HepG2 (cell line): Measurements from ENCODE around the gene UQCR11. TPM values are rescaled to one million over a fixed set of nuclear protein-coding genes. Genes with fewer than 3 reads are reported as not detected.

Experiments used
- ATF7-NPFF ChIP-seq: sonication (generic); formaldehyde crosslinking; IDR thresholded peaks from 2 replicates; pipeline ENCODE4 v1.8.1; 2023; ENCODE audit warnings: mild to moderate bottlenecking, low read depth, missing genetic modification reagents, moderate library complexity
- CBX2 ChIP-seq, 2 experiments: fragments of 200-600 bp in 1 of 2; sonication (generic); formaldehyde crosslinking in 1 of 2; IDR thresholded peaks; 2 replicates each; pipeline versions ENCODE4 v1.7.0 to v1.8.1; 2018 to 2022; ENCODE audit warnings: low read depth in 2 of 2, low read length in 1 of 2, mild to moderate bottlenecking in 1 of 2, missing genetic modification reagents in 1 of 2
- E2F5 ChIP-seq: sonication (generic); formaldehyde crosslinking; conservative IDR thresholded peaks from 2 replicates; pipeline ENCODE4 v1.4.0; 2020; ENCODE audit warnings: missing genetic modification reagents
- HNF1B ChIP-seq: sonication (generic); formaldehyde crosslinking; IDR thresholded peaks from 2 replicates; pipeline ENCODE4 v1.5.1; 2020; ENCODE audit warnings: mild to moderate bottlenecking, moderate library complexity, missing genetic modification reagents
- HOXA5 ChIP-seq: sonication (generic); formaldehyde crosslinking; IDR thresholded peaks from 2 replicates; pipeline ENCODE4 v1.4.0; 2020; ENCODE audit warnings: missing genetic modification reagents
- HOXA7 ChIP-seq: sonication (generic); formaldehyde crosslinking; IDR thresholded peaks from 2 replicates; pipeline ENCODE4 v1.8.1; 2022; ENCODE audit warnings: mild to moderate bottlenecking, missing genetic modification reagents, moderate library complexity
- JARID2 ChIP-seq: sonication (generic); formaldehyde crosslinking; IDR thresholded peaks from 2 replicates; pipeline ENCODE4 v1.8.1; 2023; ENCODE audit warnings: missing genetic modification reagents, inconsistent platforms; ENCODE audit not compliant: insufficient replicate concordance
- MBD4 ChIP-seq: IDR thresholded peaks from 2 replicates; pipeline ENCODE4 v1.6.1; 2012; ENCODE audit warnings: low read length, inconsistent platforms, borderline replicate concordance
- MTA1 ChIP-seq: sonication (generic); formaldehyde crosslinking; IDR thresholded peaks from 2 replicates; pipeline ENCODE4 v1.4.0; 2020; ENCODE audit warnings: missing genetic modification reagents, mild to moderate bottlenecking, borderline replicate concordance
- PITX1 ChIP-seq: sonication (generic); formaldehyde crosslinking; IDR thresholded peaks from 2 replicates; pipeline ENCODE4 v1.5.1; 2020; ENCODE audit warnings: mild to moderate bottlenecking, missing genetic modification reagents
- SALL1 ChIP-seq: sonication (generic); formaldehyde crosslinking; IDR thresholded peaks from 2 replicates; pipeline ENCODE4 v1.8.0; 2022; ENCODE audit warnings: mild to moderate bottlenecking, missing genetic modification reagents
- SIN3A ChIP-seq: IDR thresholded peaks from 2 replicates; pipeline ENCODE4 v1.6.1; 2011; ENCODE audit warnings: low read depth, mild to moderate bottlenecking, control low read depth, low read length, borderline replicate concordance
- SNAPC5 ChIP-seq: sonication (generic); formaldehyde crosslinking; IDR thresholded peaks from 2 replicates; pipeline ENCODE4 v1.8.1; 2023; ENCODE audit warnings: mild to moderate bottlenecking, missing genetic modification reagents, borderline replicate concordance
- SPEN ChIP-seq: sonication (generic); formaldehyde crosslinking; IDR thresholded peaks from 2 replicates; pipeline ENCODE4 v1.5.1; 2020; ENCODE audit warnings: low read depth, mild to moderate bottlenecking, missing genetic modification reagents
- TGIF2 ChIP-seq: IDR thresholded peaks from 2 replicates; pipeline ENCODE4 v1.6.1; 2016; ENCODE audit warnings: control low read depth, missing compliant biosample characterization
- THAP7 ChIP-seq: sonication (generic); formaldehyde crosslinking; IDR thresholded peaks from 2 replicates; pipeline ENCODE4 v1.8.1; 2023; ENCODE audit warnings: mild to moderate bottlenecking, missing genetic modification reagents
- TOE1 ChIP-seq: sonication (generic); formaldehyde crosslinking; IDR thresholded peaks from 2 replicates; pipeline ENCODE4 v1.4.0; 2020; ENCODE audit warnings: mild to moderate bottlenecking, missing genetic modification reagents
- TRAFD1 ChIP-seq: sonication (generic); formaldehyde crosslinking; IDR thresholded peaks from 2 replicates; pipeline ENCODE4 v1.5.1; 2020; ENCODE audit warnings: missing genetic modification reagents, mild to moderate bottlenecking, borderline replicate concordance
- ZNF282 ChIP-seq: fragments of 450-650 bp; IDR thresholded peaks from 2 replicates; pipeline ENCODE4 v1.6.1; 2018; ENCODE audit not compliant: partially characterized antibody
- ZNF460 ChIP-seq: sonication (generic); formaldehyde crosslinking; IDR thresholded peaks from 2 replicates; pipeline ENCODE4 v1.5.1; 2020; ENCODE audit warnings: missing genetic modification reagents, mild to moderate bottlenecking, borderline replicate concordance
- ZNF605 ChIP-seq: sonication (generic); formaldehyde crosslinking; IDR thresholded peaks from 2 replicates; pipeline ENCODE4 v1.8.0; 2022; ENCODE audit warnings: mild to moderate bottlenecking, missing genetic modification reagents
- ZNF674 ChIP-seq: sonication (generic); formaldehyde crosslinking; IDR thresholded peaks from 2 replicates; pipeline ENCODE4 v1.5.0; 2020; ENCODE audit warnings: low read depth, mild to moderate bottlenecking, missing genetic modification reagents
- ZSCAN9 ChIP-seq: IDR thresholded peaks from 2 replicates; pipeline ENCODE4 v1.6.1; 2016; ENCODE audit warnings: borderline replicate concordance
- polyA plus RNA-seq, 8 experiments: library from polyadenylated mRNA; depleted of rRNA in 3 of 8; stranded (reverse) in 7 of 8; unstranded in 1 of 8; fragments of >200 nt; fragmentation: Illumina TruSeq in 4 of 8; extraction: Trizol in 4 of 8; gene quantifications; 2 replicates each; pipeline versions ENCODE4 v1.2.1 to v1.2.3, GENCODE V29; 2011 to 2016; ENCODE audit warnings: low read depth in 4 of 8, missing spikeins in 1 of 8, mixed read lengths in 1 of 8; ENCODE audit not compliant: insufficient read depth in 1 of 8
- total RNA-seq, 5 experiments: library from RNA; depleted of rRNA; stranded (reverse); fragments of >200 nt; fragmentation: Illumina TruSeq; extraction: Trizol; gene quantifications; 2 replicates each; pipeline ENCODE4 v1.2.3, GENCODE V29; 2016; ENCODE audit warnings: low read depth in 1 of 5

UQCR11 gene
- total and polyA plus RNA-seq, 2 of the 13 experiments (the other 11 are each of a cell fraction or from before 2014, with no cell fraction given), result 125 to 214 TPM

- TF ChIP-seq TGIF2 (CRISPR knock-in tag) (no peak), ZNF460 (CRISPR knock-in tag) (no peak), SIN3A (no peak), PITX1 (CRISPR knock-in tag) (no peak), ZNF282 (no peak), TRAFD1 (CRISPR knock-in tag) (peak; percentile 50; the same call in 1 of the 2 replicates), HOXA7 (CRISPR knock-in tag) (no peak), SPEN (CRISPR knock-in tag) (no peak), ATF7-NPFF (0 out of 2 replicates have a peak, but pooled peaks have one; percentile 19), ZNF605 (CRISPR knock-in tag) (0 out of 2 replicates have a peak, but pooled peaks have one; percentile 14), MBD4 (no peak), SALL1 (CRISPR knock-in tag) (no peak), MTA1 (CRISPR knock-in tag) (no peak), E2F5 (CRISPR knock-in tag) (no peak), HOXA5 (CRISPR knock-in tag) (0 out of 2 replicates have a peak, but pooled peaks have one; percentile 20), TOE1 (CRISPR knock-in tag) (no peak), THAP7 (no peak), ZSCAN9 (0 out of 2 replicates have a peak, but pooled peaks have one; percentile 7), HNF1B (no peak), ZNF674 (CRISPR knock-in tag) (no peak), JARID2 (CRISPR knock-in tag) (no peak), CBX2 (IDR thresholded peaks at IDR 0.05; ENCODE audit: low read depth, low read length) (no peak), CBX2 (CRISPR knock-in tag; IDR thresholded peaks at IDR 0.05; ENCODE audit: low read depth) (no peak), SNAPC5 (CRISPR knock-in tag) (no peak)
These were observed 13.7 kb downstream of the UQCR11 start (continued) for GRCh38 chr19:1591421-1592023.
